ENCODE data around the gene ZCCHC12. TPM values are rescaled to one million over a fixed set of nuclear protein-coding genes. Genes with fewer than 3 reads are reported as not detected.
A peak's percentile ranks its signal among the peaks of the same experiment; 100 is the strongest.
"Not testable (repeated sequence)": the region's sequence is repeated elsewhere in the genome, so short reads cannot be mapped to it uniquely, and the experiment has no call there.

ZCCHC12 gene
- total and polyA plus RNA-seq, 3 donors from 2014 or later, result 0.31 to 8.1 (median 0.79) TPM

- DNase-seq, result no peak
These were observed 20.8 kb upstream of the ZCCHC12 start for GRCh38 chrX:118802857-118803256.

GRCh38 chrX:118807151-118808017 is 16.2 kb upstream of the ZCCHC12 start:
- Histone ChIP-seq H3K27me3 (no peaks in the 10 kb centered on the region), H3K36me3 (ENCODE audit: low read depth, missing control alignments) (no peaks in the 10 kb centered on the region), H3K4me1 (no peaks in the 10 kb centered on the region), H3K4me3 (no peak overlapping the region), H3K27ac (no peak overlapping the region), H3K9me3 (no peaks in the 10 kb centered on the region)
- WGBS, 2 donors, result 51 to 59% methylated on average over 4 of the region's 4 CpGs
- intact Hi-C loops (cut with DNase I; ENCODE audit: low total_unique reads), result loop anchor here (10.0 kb wide), 1 partner anchor 163 kb away; no protein-coding TSS in a partner anchor
- peak; percentile 23 for DNase-seq
- peak; percentile 25 to 56 (median 47) for TF ChIP-seq CTCF (IDR thresholded peaks at IDR 0.05)
- no peak for TF ChIP-seq POLR2A (IDR thresholded peaks at IDR 0.05)

More at GRCh38 chrX:118802857-118803256, 20.8 kb upstream of the ZCCHC12 start:
- 27 to 50% methylated on average over 1 of the region's 1 CpG for WGBS, 2 donors
- Histone ChIP-seq H3K27ac (no peak overlapping the region), H3K27me3 (no peaks in the 10 kb centered on the region), H3K9me3 (no peaks in the 10 kb centered on the region), H3K4me1 (no peaks in the 10 kb centered on the region), H3K36me3 (ENCODE audit: low read depth, missing control alignments) (no peaks in the 10 kb centered on the region), H3K4me3 (no peak overlapping the region)
- TF ChIP-seq POLR2A (IDR thresholded peaks at IDR 0.05), result no peak
- TF ChIP-seq CTCF (IDR thresholded peaks at IDR 0.05), result no peak
- intact Hi-C loops (cut with DNase I; ENCODE audit: low total_unique reads), result loop anchor here (10.0 kb wide), 1 partner anchor 158 kb away; no protein-coding TSS in a partner anchor

GRCh38 chrX:118817257-118817656 is 6.4 kb upstream of the ZCCHC12 start:
- H3K36me3 ChIP-seq (ENCODE audit: low read depth, missing control alignments); H3K27ac ChIP-seq; DNase-seq; H3K4me1 ChIP-seq; H3K4me3 ChIP-seq; H3K9me3 ChIP-seq; intact Hi-C loops (cut with DNase I; ENCODE audit: low total_unique reads); H3K27me3 ChIP-seq: not testable (repeated sequence)
- WGBS, 2 donors, result 94 to 95% methylated on average over 4 of the region's 4 CpGs

GRCh38 chrX:118824173-118824730 is 628 bp downstream of the ZCCHC12 start:
- Histone ChIP-seq H3K4me1 (no peaks in the 10 kb centered on the region), H3K27ac (no peak overlapping the region), H3K36me3 (ENCODE audit: low read depth, missing control alignments) (no peaks in the 10 kb centered on the region), H3K9me3 (no peaks in the 10 kb centered on the region), H3K27me3 (no peaks in the 10 kb centered on the region), H3K4me3 (peak overlapping the region in 1 of 2 donors; percentile 47)
- intact Hi-C loops (cut with DNase I; ENCODE audit: low total_unique reads), result no loop called here
- TF ChIP-seq POLR2A (IDR thresholded peaks at IDR 0.05), result no peak
- TF ChIP-seq CTCF (IDR thresholded peaks at IDR 0.05), result no peak
- WGBS, 2 donors, result 0 to 8% methylated on average over 4 to 19 of the region's 22 CpGs
- no peak for DNase-seq

GRCh38 chrX:118825227-118825626 is 1.6 kb downstream of the ZCCHC12 start:
- Histone ChIP-seq H3K36me3 (ENCODE audit: low read depth, missing control alignments) (no peaks in the 10 kb centered on the region), H3K27me3 (no peaks in the 10 kb centered on the region), H3K27ac (no peak overlapping the region), H3K4me3 (no peak overlapping the region), H3K9me3 (no peaks in the 10 kb centered on the region), H3K4me1 (no peaks in the 10 kb centered on the region)
- DNase-seq, result no peak
- 50% methylated on average over 16 of the region's 16 CpGs; no CpG with 5 or more reads in 1 of the 2 donors for WGBS, 2 donors
- intact Hi-C loops (cut with DNase I; ENCODE audit: low total_unique reads), result no loop called here
- TF ChIP-seq CTCF (IDR thresholded peaks at IDR 0.05) (no peak), POLR2A (IDR thresholded peaks at IDR 0.05) (no peak)

All from testis (tissue), 3 donors.